HuH-7.5 (cell line): ENCODE results near the gene MAPKAPK5.
"Not testable (repeated sequence)": the region's sequence is repeated elsewhere in the genome, so short reads cannot be mapped to it uniquely, and the experiment has no call there.

ENCODE experiments used
- DNase-seq: peaks from one replicate; pipeline ENCODE4 v3.0.0; 2011; ENCODE audit warnings: low spot score

Gene MAPKAPK5

GRCh38 chr12:111886662-111887545 lies 44.9 kb downstream of the MAPKAPK5 start:
- DNase-seq = no peak

- DNase-seq = no peak
These were observed 46.1 kb downstream of the MAPKAPK5 start for GRCh38 chr12:111887926-111888745.

GRCh38 chr12:111893287-111893686 lies 51.3 kb downstream of the MAPKAPK5 start:
- no peak for DNase-seq

- DNase-seq = no peak
These were observed 52.5 kb downstream of the MAPKAPK5 start for GRCh38 chr12:111894556-111894955.

- DNase-seq = no peak
These were observed 59.2 kb downstream of the MAPKAPK5 start for GRCh38 chr12:111901182-111901581.

- no peak for DNase-seq
These were observed 62.5 kb downstream of the MAPKAPK5 start for GRCh38 chr12:111904446-111904975.

- no peak for DNase-seq
These were observed 63.5 kb downstream of the MAPKAPK5 start for GRCh38 chr12:111905502-111905901.

GRCh38 chr12:111907740-111908139 lies 65.7 kb downstream of the MAPKAPK5 start:
- no peak for DNase-seq

GRCh38 chr12:111925171-111925570 lies 83.1 kb downstream of the MAPKAPK5 start:
- DNase-seq = no peak

GRCh38 chr12:111926631-111927030 lies 84.6 kb downstream of the MAPKAPK5 start:
- no peak for DNase-seq

GRCh38 chr12:111927346-111927745 lies 85.3 kb downstream of the MAPKAPK5 start:
- no peak for DNase-seq

GRCh38 chr12:111932241-111932640 lies 90.2 kb downstream of the MAPKAPK5 start:
- no peak for DNase-seq

GRCh38 chr12:111936869-111937268 lies 94.8 kb downstream of the MAPKAPK5 start:
- no peak for DNase-seq

- DNase-seq = no peak
These were observed 95.4 kb downstream of the MAPKAPK5 start for GRCh38 chr12:111937429-111937828.

GRCh38 chr12:111942557-111942956 lies 100.5 kb downstream of the MAPKAPK5 start:
- no peak for DNase-seq

- DNase-seq = no peak
These were observed 101.9 kb downstream of the MAPKAPK5 start for GRCh38 chr12:111943929-111944328.

GRCh38 chr12:111950961-111951676 lies 109.1 kb downstream of the MAPKAPK5 start:
- not testable (repeated sequence) for DNase-seq
